Astrocyte (in vitro differentiated cells and primary cell): ENCODE results near the gene TM7SF3. TPM values are rescaled to one million over a fixed set of nuclear protein-coding genes. Genes with fewer than 3 reads are reported as not detected.
A peak's percentile ranks its signal among the peaks of the same experiment; 100 is the strongest.

Source experiments
- DNase-seq: peaks from one replicate; pipeline ENCODE4 v3.0.0-alpha.2; 2010; ENCODE audit warnings: low read depth
- FAIRE-seq: peaks from 2 replicates; lab custom pipeline; 2011; peaks lifted over from hg19 to GRCh38; lab: Jason Lieb, UNC
- H2AFZ ChIP-seq: 2 replicates; pipeline ENCODE4 v1.6.0; 2012; ENCODE audit warnings: low read depth, low read length, inconsistent platforms
- H3K27ac ChIP-seq: 2 replicates; pipeline ENCODE4 v1.5.1; 2011; ENCODE audit warnings: low read depth, low read length, inconsistent platforms
- H3K27me3 ChIP-seq: 2 replicates; pipeline ENCODE4 v1.6.0; 2011; ENCODE audit warnings: low read length, inconsistent platforms; ENCODE audit not compliant: insufficient read depth
- H3K36me3 ChIP-seq: 2 replicates; pipeline ENCODE4 v1.5.1; 2011; ENCODE audit warnings: low read length, inconsistent platforms; ENCODE audit not compliant: insufficient read depth
- H3K4me1 ChIP-seq: 2 replicates; pipeline ENCODE4 v1.5.1; 2011; ENCODE audit warnings: low read length, inconsistent platforms; ENCODE audit not compliant: insufficient read depth
- H3K4me2 ChIP-seq: 2 replicates; pipeline ENCODE4 v1.6.0; 2012; ENCODE audit warnings: low read length, inconsistent platforms
- H3K4me3 ChIP-seq: 2 replicates; pipeline ENCODE4 v1.5.1; 2011; ENCODE audit warnings: low read depth, mild to moderate bottlenecking, low read length, inconsistent platforms; ENCODE audit not compliant: insufficient read depth
- H3K79me2 ChIP-seq: 2 replicates; pipeline ENCODE4 v1.6.0; 2012; ENCODE audit warnings: mild to moderate bottlenecking, low read length, inconsistent platforms; ENCODE audit not compliant: insufficient read depth
- H3K9ac ChIP-seq: 2 replicates; pipeline ENCODE4 v1.6.0; 2012; ENCODE audit warnings: mild to moderate bottlenecking, low read length, inconsistent platforms
- H3K9me3 ChIP-seq: 2 replicates; pipeline ENCODE4 v1.5.1; 2012; ENCODE audit warnings: low read depth, mild to moderate bottlenecking, low read length, inconsistent platforms; ENCODE audit not compliant: insufficient read depth
- H4K20me1 ChIP-seq: 2 replicates; pipeline ENCODE4 v1.6.0; 2012; ENCODE audit warnings: low read length, inconsistent platforms; ENCODE audit not compliant: insufficient read depth
- H3K27ac Mint-ChIP-seq: one replicate; pipeline ENCODE4 v1.8.0; 2021; ENCODE audit warnings: mild to moderate bottlenecking, mixed read lengths; ENCODE audit not compliant: unreplicated experiment
- H3K27me3 Mint-ChIP-seq: one replicate; pipeline ENCODE4 v1.8.0; 2021; ENCODE audit warnings: low read depth, mixed read lengths; ENCODE audit not compliant: unreplicated experiment
- H3K36me3 Mint-ChIP-seq: one replicate; pipeline ENCODE4 v1.8.0; 2021; ENCODE audit warnings: low read depth, mixed read lengths; ENCODE audit not compliant: unreplicated experiment
- H3K4me1 Mint-ChIP-seq: one replicate; pipeline ENCODE4 v1.8.0; 2021; ENCODE audit warnings: low read depth, mixed read lengths; ENCODE audit not compliant: unreplicated experiment
- H3K4me3 Mint-ChIP-seq: one replicate; pipeline ENCODE4 v1.8.0; 2021; ENCODE audit warnings: mild to moderate bottlenecking, moderate library complexity, mixed read lengths; ENCODE audit not compliant: unreplicated experiment
- H3K9me3 Mint-ChIP-seq: one replicate; pipeline ENCODE4 v1.8.0; 2021; ENCODE audit warnings: mild to moderate bottlenecking, mixed read lengths; ENCODE audit not compliant: unreplicated experiment
- CTCF ChIP-seq: IDR thresholded peaks from 2 replicates; pipeline ENCODE4 v1.5.1; 2011; ENCODE audit warnings: low read depth, mild to moderate bottlenecking, inconsistent platforms, low read length, moderate library complexity; ENCODE audit not compliant: insufficient read depth
- EZH2 ChIP-seq: IDR thresholded peaks from 2 replicates; pipeline ENCODE4 v1.6.1; 2012; ENCODE audit warnings: mild to moderate bottlenecking, low read length, inconsistent platforms; ENCODE audit not compliant: insufficient read depth
- total RNA-seq: library from RNA; stranded (reverse); gene quantifications from 2 replicates; pipeline ENCODE4 v1.2.1, GENCODE V29; 2021

The TM7SF3 gene
- total RNA-seq, 1 donor from 2014 or later, result 104 TPM

- Mint-ChIP-seq H3K36me3 (peaks cover 15% of the 10 kb centered on the region), H3K4me1 (peaks cover 19% of the 10 kb centered on the region), H3K9me3 (no peaks in the 10 kb centered on the region), H3K27ac (no peak overlapping the region), H3K4me3 (no peak overlapping the region), H3K27me3 (no peaks in the 10 kb centered on the region)
- Histone ChIP-seq H3K79me2 (peaks cover 45% of the 10 kb centered on the region), H3K4me2 (no peak overlapping the region), H3K9me3 (no peaks in the 10 kb centered on the region), H3K36me3 (peaks cover 25% of the 10 kb centered on the region), H3K27ac (no peak overlapping the region), H2AFZ (no peak overlapping the region), H3K9ac (no peak overlapping the region), H3K27me3 (no peaks in the 10 kb centered on the region), H4K20me1 (peaks cover 14% of the 10 kb centered on the region), H3K4me1 (peaks cover 6% of the 10 kb centered on the region), H3K4me3 (no peak overlapping the region)
- no peak for DNase-seq
- TF ChIP-seq CTCF (no peak), EZH2 (no peak)
- no peak for FAIRE-seq
These were observed 12.1 kb upstream of the TM7SF3 start for GRCh38 chr12:27026257-27026656.

- TF ChIP-seq CTCF, result no peak
- TF ChIP-seq EZH2, result no peak
- peaks cover 6% of the 10 kb centered on the region for H3K4me1 ChIP-seq
- H3K27ac ChIP-seq, result no peak overlapping the region
- H2AFZ ChIP-seq, result no peak overlapping the region
- no peak for FAIRE-seq
- H3K4me2 ChIP-seq, result peak overlapping the region; percentile 0
- H3K9me3 ChIP-seq, result no peaks in the 10 kb centered on the region
- Mint-ChIP-seq H3K9me3 (no peaks in the 10 kb centered on the region), H3K36me3 (peaks cover 15% of the 10 kb centered on the region), H3K4me1 (peaks cover 18% of the 10 kb centered on the region), H3K27ac (no peak overlapping the region), H3K27me3 (no peaks in the 10 kb centered on the region), H3K4me3 (peak overlapping the region; percentile 55)
- H3K79me2 ChIP-seq, result peaks cover 45% of the 10 kb centered on the region
- no peak overlapping the region for H3K4me3 ChIP-seq
- no peak for DNase-seq
- no peaks in the 10 kb centered on the region for H3K27me3 ChIP-seq
- peaks cover 23% of the 10 kb centered on the region for H3K36me3 ChIP-seq
- H3K9ac ChIP-seq, result no peak overlapping the region
- peaks cover 14% of the 10 kb centered on the region for H4K20me1 ChIP-seq
These were observed 10.9 kb upstream of the TM7SF3 start for GRCh38 chr12:27025116-27025515.

GRCh38 chr12:27024291-27024690 lies 10.1 kb upstream of the TM7SF3 start:
- peaks cover 6% of the 10 kb centered on the region for H3K4me1 ChIP-seq
- no peak overlapping the region for H3K4me3 ChIP-seq
- Mint-ChIP-seq H3K27ac (no peak overlapping the region), H3K27me3 (no peaks in the 10 kb centered on the region), H3K4me3 (peak overlapping the region; percentile 99), H3K9me3 (no peaks in the 10 kb centered on the region), H3K36me3 (peaks cover 11% of the 10 kb centered on the region), H3K4me1 (peaks cover 18% of the 10 kb centered on the region)
- H3K27me3 ChIP-seq, result no peaks in the 10 kb centered on the region
- H3K4me2 ChIP-seq, result peak overlapping the region; percentile 90
- no peaks in the 10 kb centered on the region for H3K9me3 ChIP-seq
- peaks cover 45% of the 10 kb centered on the region for H3K79me2 ChIP-seq
- peaks cover 17% of the 10 kb centered on the region for H3K36me3 ChIP-seq
- no peak overlapping the region for H2AFZ ChIP-seq
- TF ChIP-seq EZH2 (no peak), CTCF (no peak)
- no peak overlapping the region for H3K9ac ChIP-seq
- H3K27ac ChIP-seq, result no peak overlapping the region
- peaks cover 14% of the 10 kb centered on the region for H4K20me1 ChIP-seq
- FAIRE-seq, result no peak
- no peak for DNase-seq
